ENCODE measurements around the gene SVOP.

DNA sequence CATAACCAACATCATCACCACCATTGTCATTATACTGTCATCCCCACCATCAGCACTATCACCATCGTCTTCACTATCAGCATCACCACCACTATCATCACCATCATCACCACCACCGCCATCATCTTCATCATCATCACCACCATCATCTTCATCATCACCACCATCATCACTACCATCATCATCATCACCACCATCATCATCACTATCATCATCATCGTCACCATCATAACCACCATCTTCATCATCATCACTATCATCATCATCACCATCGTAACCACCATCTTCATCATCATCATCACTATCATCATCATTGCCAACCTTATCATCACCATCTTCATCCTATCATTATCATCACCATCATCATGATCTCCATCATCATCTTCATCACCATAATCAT lies 39.0 kb downstream of the SVOP start:
- TF ChIP-seq, protein P1, sequence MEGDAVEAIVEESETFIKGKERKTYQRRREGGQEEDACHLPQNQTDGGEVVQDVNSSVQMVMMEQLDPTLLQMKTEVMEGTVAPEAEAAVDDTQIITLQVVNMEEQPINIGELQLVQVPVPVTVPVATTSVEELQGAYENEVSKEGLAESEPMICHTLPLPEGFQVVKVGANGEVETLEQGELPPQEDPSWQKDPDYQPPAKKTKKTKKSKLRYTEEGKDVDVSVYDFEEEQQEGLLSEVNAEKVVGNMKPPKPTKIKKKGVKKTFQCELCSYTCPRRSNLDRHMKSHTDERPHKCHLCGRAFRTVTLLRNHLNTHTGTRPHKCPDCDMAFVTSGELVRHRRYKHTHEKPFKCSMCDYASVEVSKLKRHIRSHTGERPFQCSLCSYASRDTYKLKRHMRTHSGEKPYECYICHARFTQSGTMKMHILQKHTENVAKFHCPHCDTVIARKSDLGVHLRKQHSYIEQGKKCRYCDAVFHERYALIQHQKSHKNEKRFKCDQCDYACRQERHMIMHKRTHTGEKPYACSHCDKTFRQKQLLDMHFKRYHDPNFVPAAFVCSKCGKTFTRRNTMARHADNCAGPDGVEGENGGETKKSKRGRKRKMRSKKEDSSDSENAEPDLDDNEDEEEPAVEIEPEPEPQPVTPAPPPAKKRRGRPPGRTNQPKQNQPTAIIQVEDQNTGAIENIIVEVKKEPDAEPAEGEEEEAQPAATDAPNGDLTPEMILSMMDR (IDR thresholded peaks at IDR 0.05) = no peak
- no peak for TF ChIP-seq POLR2A (IDR thresholded peaks at IDR 0.05)
